SK-N-SH treated with all-trans-retinoic acid at 6 μM for 48 hours (cell line): ENCODE results near the gene PRKG1.

Experiments used
- ATAC-seq: fragments of 200-7000 bp; cut with Tn5 transposase; 3 replicates; pipeline ENCODE4 v1.9.1; 2020; ENCODE audit warnings: mild to moderate bottlenecking, moderate library complexity
- ARNTL ChIP-seq: fragments of 450-650 bp; formaldehyde crosslinking; IDR thresholded peaks from 2 replicates; pipeline ENCODE4 v1.5.0; 2020; ENCODE audit warnings: low read depth, mild to moderate bottlenecking, moderate library complexity, borderline replicate concordance
- CREB5 ChIP-seq: fragments of 250-450 bp; sonication (Bioruptor Pico); IDR thresholded peaks from 2 replicates; pipeline ENCODE4 v1.5.1; 2020; ENCODE audit warnings: low read depth, mild to moderate bottlenecking, moderate library complexity
- CSDC2 ChIP-seq: fragments of 250-450 bp; sonication (Bioruptor Pico); IDR thresholded peaks from 2 replicates; pipeline ENCODE4 v1.5.0; 2020; ENCODE audit warnings: mild to moderate bottlenecking, moderate library complexity
- ESRRG ChIP-seq: fragments of 250-450 bp; sonication (Bioruptor Pico); IDR thresholded peaks from 2 replicates; pipeline ENCODE4 v1.6.1; 2021; ENCODE audit warnings: mild to moderate bottlenecking
- GLIS3 ChIP-seq: fragments of 250-450 bp; sonication (Bioruptor Pico); IDR thresholded peaks from 2 replicates; pipeline ENCODE4 v1.5.0; 2020; ENCODE audit warnings: mild to moderate bottlenecking, moderate library complexity
- ISL1 ChIP-seq: fragments of 250-450 bp; sonication (Bioruptor Pico); IDR thresholded peaks from 2 replicates; pipeline ENCODE4 v2.1.2; 2022; ENCODE audit warnings: mild to moderate bottlenecking, moderate library complexity
- POU6F1 ChIP-seq: fragments of 250-450 bp; sonication (Bioruptor Pico); IDR thresholded peaks from 2 replicates; pipeline ENCODE4 v1.8.0; 2021; ENCODE audit warnings: low read depth, mild to moderate bottlenecking, moderate library complexity, borderline replicate concordance
- RARB ChIP-seq: fragments of 250-450 bp; sonication (Bioruptor Pico); IDR thresholded peaks from 2 replicates; pipeline ENCODE4 v1.8.0; 2021; ENCODE audit warnings: mild to moderate bottlenecking, moderate library complexity
- SNAI2 ChIP-seq: fragments of 250-450 bp; sonication (Bioruptor Pico); IDR thresholded peaks from 2 replicates; pipeline ENCODE4 v1.5.0; 2020; ENCODE audit warnings: mild to moderate bottlenecking, moderate library complexity
- TCF4 ChIP-seq: fragments of 250-450 bp; sonication (Bioruptor Pico); IDR thresholded peaks from 2 replicates; pipeline ENCODE4 v1.8.0; 2021; ENCODE audit warnings: mild to moderate bottlenecking, moderate library complexity, borderline replicate concordance
- TOX ChIP-seq: fragments of 250-450 bp; sonication (Bioruptor Pico); IDR thresholded peaks from 2 replicates; pipeline ENCODE4 v1.8.0; 2021; ENCODE audit warnings: mild to moderate bottlenecking, moderate library complexity, borderline replicate concordance
- TSHZ2 ChIP-seq: fragments of 250-450 bp; sonication (Bioruptor Pico); IDR thresholded peaks from 2 replicates; pipeline ENCODE4 v1.5.0; 2020; ENCODE audit warnings: mild to moderate bottlenecking, moderate library complexity
- ZC3H10 ChIP-seq: fragments of 250-450 bp; sonication (Bioruptor Pico); IDR thresholded peaks from 2 replicates; pipeline ENCODE4 v1.5.1; 2021; ENCODE audit warnings: mild to moderate bottlenecking, moderate library complexity
- ZFP30 ChIP-seq: fragments of 450-650 bp; formaldehyde crosslinking; IDR thresholded peaks from 2 replicates; pipeline ENCODE4 v1.5.0; 2022; ENCODE audit warnings: mild to moderate bottlenecking, moderate library complexity
- ZNF565 ChIP-seq: fragments of 450-650 bp; formaldehyde crosslinking; conservative IDR thresholded peaks from 2 replicates; pipeline ENCODE4 v1.5.0; 2020; ENCODE audit warnings: low read depth, mild to moderate bottlenecking, moderate library complexity
- ZNF70 ChIP-seq: fragments of 450-650 bp; formaldehyde crosslinking; IDR thresholded peaks from 2 replicates; pipeline ENCODE4 v1.5.0; 2020; ENCODE audit warnings: mild to moderate bottlenecking, moderate library complexity
- TF ChIP-seq, protein P1 (sequence below): fragments of 250-450 bp; sonication (Bioruptor Pico); IDR thresholded peaks from 2 replicates; pipeline ENCODE4 v1.5.1; 2021; ENCODE audit warnings: mild to moderate bottlenecking, moderate library complexity
- TF ChIP-seq, protein P2 (sequence below): fragments of 250-450 bp; sonication (Bioruptor Pico); IDR thresholded peaks from 2 replicates; pipeline ENCODE4 v1.8.0; 2020; ENCODE audit warnings: mild to moderate bottlenecking, moderate library complexity, borderline replicate concordance

Gene PRKG1

GRCh38 chr10:51707392-51707791 lies 633.1 kb downstream of the PRKG1 start:
- TF ChIP-seq TCF4 (no peak), ZNF70 (CRISPR knock-in tag) (no peak), CREB5 (no peak), GLIS3 (CRISPR knock-in tag) (no peak), RARB (CRISPR knock-in tag) (no peak), ARNTL (CRISPR knock-in tag) (no peak), TSHZ2 (CRISPR knock-in tag) (no peak), CSDC2 (no peak), ZFP30 (CRISPR knock-in tag) (no peak), TOX (CRISPR knock-in tag) (no peak), SNAI2 (CRISPR knock-in tag) (no peak), ZNF565 (CRISPR knock-in tag) (no peak), ISL1 (CRISPR knock-in tag) (no peak), ESRRG (no peak), ZC3H10 (CRISPR knock-in tag) (no peak), POU6F1 (CRISPR knock-in tag) (no peak)
- TF ChIP-seq, protein P1, sequence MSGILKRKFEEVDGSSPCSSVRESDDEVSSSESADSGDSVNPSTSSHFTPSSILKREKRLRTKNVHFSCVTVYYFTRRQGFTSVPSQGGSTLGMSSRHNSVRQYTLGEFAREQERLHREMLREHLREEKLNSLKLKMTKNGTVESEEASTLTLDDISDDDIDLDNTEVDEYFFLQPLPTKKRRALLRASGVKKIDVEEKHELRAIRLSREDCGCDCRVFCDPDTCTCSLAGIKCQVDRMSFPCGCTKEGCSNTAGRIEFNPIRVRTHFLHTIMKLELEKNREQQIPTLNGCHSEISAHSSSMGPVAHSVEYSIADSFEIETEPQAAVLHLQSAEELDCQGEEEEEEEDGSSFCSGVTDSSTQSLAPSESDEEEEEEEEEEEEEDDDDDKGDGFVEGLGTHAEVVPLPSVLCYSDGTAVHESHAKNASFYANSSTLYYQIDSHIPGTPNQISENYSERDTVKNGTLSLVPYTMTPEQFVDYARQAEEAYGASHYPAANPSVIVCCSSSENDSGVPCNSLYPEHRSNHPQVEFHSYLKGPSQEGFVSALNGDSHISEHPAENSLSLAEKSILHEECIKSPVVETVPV (CRISPR knock-in tag): no peak
- ATAC-seq: no peak

- no peak for ATAC-seq
These were observed 633.6 kb downstream of the PRKG1 start for GRCh38 chr10:51707821-51708424.

More at GRCh38 chr10:51707821-51708424, 633.6 kb downstream of the PRKG1 start:
- TF ChIP-seq ISL1 (CRISPR knock-in tag) (no peak), ZNF70 (CRISPR knock-in tag) (no peak), RARB (CRISPR knock-in tag) (no peak), POU6F1 (CRISPR knock-in tag) (no peak)
- TF ChIP-seq, protein P2, sequence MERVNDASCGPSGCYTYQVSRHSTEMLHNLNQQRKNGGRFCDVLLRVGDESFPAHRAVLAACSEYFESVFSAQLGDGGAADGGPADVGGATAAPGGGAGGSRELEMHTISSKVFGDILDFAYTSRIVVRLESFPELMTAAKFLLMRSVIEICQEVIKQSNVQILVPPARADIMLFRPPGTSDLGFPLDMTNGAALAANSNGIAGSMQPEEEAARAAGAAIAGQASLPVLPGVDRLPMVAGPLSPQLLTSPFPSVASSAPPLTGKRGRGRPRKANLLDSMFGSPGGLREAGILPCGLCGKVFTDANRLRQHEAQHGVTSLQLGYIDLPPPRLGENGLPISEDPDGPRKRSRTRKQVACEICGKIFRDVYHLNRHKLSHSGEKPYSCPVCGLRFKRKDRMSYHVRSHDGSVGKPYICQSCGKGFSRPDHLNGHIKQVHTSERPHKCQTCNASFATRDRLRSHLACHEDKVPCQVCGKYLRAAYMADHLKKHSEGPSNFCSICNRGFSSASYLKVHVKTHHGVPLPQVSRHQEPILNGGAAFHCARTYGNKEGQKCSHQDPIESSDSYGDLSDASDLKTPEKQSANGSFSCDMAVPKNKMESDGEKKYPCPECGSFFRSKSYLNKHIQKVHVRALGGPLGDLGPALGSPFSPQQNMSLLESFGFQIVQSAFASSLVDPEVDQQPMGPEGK (CRISPR knock-in tag): no peak
- TF ChIP-seq, protein P1 (CRISPR knock-in tag): no peak
